HCT116 (cell line): ENCODE data around the gene TMCO4.

Experiments used
- EZH2 ChIP-seq: fragments of 200-600 bp; sonication (generic); IDR thresholded peaks from 2 replicates; pipeline ENCODE4 v1.6.1; 2017; ENCODE audit warnings: antibody characterized with exemption, mixed run types
- EZH2phosphoT487 ChIP-seq: fragments of 200-600 bp; IDR thresholded peaks from 2 replicates; pipeline ENCODE4 v1.6.1; 2018; ENCODE audit warnings: antibody characterized with exemption, borderline replicate concordance
- FOSL1 ChIP-seq: IDR thresholded peaks from 2 replicates; pipeline ENCODE4 v1.6.1; 2012; ENCODE audit warnings: low read depth
- POLR2A ChIP-seq: IDR thresholded peaks from 2 replicates; pipeline ENCODE4 v1.7.0; 2011; ENCODE audit warnings: borderline replicate concordance; ENCODE audit not compliant: insufficient read depth, insufficient read length; ENCODE audit errors: extremely low read depth
- RAD21 ChIP-seq: IDR thresholded peaks from 2 replicates; pipeline ENCODE4 v1.6.1; 2012; ENCODE audit warnings: low read depth, mild to moderate bottlenecking
- SP1 ChIP-seq: IDR thresholded peaks from 2 replicates; pipeline ENCODE4 v1.6.1; 2012; ENCODE audit warnings: low read depth
- YY1 ChIP-seq: IDR thresholded peaks from 2 replicates; pipeline ENCODE4 v1.6.1; 2011; ENCODE audit warnings: low read length, low read depth, moderate library complexity, mild to moderate bottlenecking; ENCODE audit not compliant: insufficient replicate concordance; ENCODE audit errors: extremely low read depth
- TF ChIP-seq, protein P1 (sequence below), 3 experiments: fragments of 200-600 bp in 1 of 3; sonication (generic) in 1 of 3; IDR thresholded peaks in 2 of 3; conservative IDR thresholded peaks in 1 of 3; 2 replicates each; pipeline ENCODE4 v1.5.1; 2012 to 2017; ENCODE audit warnings: low read depth in 2 of 3, low read length in 2 of 3, antibody characterized with exemption in 1 of 3, borderline replicate concordance in 1 of 3, control low read depth in 1 of 3, mild to moderate bottlenecking in 1 of 3, mixed read lengths in 1 of 3, mixed run types in 1 of 3, moderate library complexity in 1 of 3; ENCODE audit not compliant: insufficient read depth in 1 of 3

DNA sequence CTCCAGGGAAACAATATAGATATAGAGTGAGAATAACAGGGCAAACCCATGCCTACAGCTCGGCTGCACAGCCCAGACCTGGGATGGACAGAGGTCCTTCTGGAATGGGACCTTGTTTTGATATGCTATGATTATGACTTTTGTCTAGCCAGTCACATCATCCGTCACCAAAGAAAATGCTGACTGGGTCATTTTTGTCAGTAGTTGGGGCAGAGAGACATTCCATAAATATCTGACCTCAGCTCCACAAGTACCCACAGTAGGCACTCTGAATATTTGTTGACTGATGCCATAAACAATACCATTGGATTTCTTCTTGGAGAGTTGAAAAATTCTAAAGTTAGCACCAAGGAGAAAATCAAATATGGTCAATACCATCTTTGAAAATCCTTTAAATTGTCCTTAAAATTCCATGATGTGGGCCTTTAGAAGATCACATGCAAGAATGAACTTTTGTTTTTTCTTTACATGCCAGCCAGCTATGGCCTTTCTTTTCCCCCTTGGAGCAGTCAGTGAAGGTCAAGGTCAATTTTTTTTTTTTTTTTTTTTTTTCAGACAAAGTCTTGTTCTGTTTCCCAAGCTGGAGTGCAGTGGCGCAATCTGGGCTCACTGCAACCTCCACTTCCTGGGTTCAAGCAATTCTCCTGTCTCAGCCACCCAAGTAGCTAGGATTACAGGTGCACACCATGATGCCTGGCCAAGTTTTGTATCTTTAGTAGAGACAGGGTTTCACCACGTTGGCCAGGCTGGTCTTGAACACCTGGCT, 7.3 kb downstream of the TMCO4 start:
- TF ChIP-seq, protein P1, sequence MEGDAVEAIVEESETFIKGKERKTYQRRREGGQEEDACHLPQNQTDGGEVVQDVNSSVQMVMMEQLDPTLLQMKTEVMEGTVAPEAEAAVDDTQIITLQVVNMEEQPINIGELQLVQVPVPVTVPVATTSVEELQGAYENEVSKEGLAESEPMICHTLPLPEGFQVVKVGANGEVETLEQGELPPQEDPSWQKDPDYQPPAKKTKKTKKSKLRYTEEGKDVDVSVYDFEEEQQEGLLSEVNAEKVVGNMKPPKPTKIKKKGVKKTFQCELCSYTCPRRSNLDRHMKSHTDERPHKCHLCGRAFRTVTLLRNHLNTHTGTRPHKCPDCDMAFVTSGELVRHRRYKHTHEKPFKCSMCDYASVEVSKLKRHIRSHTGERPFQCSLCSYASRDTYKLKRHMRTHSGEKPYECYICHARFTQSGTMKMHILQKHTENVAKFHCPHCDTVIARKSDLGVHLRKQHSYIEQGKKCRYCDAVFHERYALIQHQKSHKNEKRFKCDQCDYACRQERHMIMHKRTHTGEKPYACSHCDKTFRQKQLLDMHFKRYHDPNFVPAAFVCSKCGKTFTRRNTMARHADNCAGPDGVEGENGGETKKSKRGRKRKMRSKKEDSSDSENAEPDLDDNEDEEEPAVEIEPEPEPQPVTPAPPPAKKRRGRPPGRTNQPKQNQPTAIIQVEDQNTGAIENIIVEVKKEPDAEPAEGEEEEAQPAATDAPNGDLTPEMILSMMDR (IDR thresholded peaks at IDR 0.05 in 2 of 3, conservative IDR thresholded peaks at IDR 0.05 in 1 of 3; ENCODE audit: borderline replicate concordance in 1 of 3, insufficient read depth in 1 of 3, low read depth in 2 of 3, low read length in 2 of 3), result no peak
- no peak for TF ChIP-seq EZH2phosphoT487
- no peak for TF ChIP-seq SP1
- TF ChIP-seq RAD21, result no peak
- TF ChIP-seq POLR2A, result no peak
- TF ChIP-seq FOSL1, result no peak
- TF ChIP-seq YY1, result no peak
- TF ChIP-seq EZH2, result no peak
